ENCODE data around the gene HCRT.

GRCh38 chr17:42202159-42202558 lies 16.9 kb upstream of the HCRT start:
- no peak for TF ChIP-seq EZH2 (IDR thresholded peaks at IDR 0.05)
- no peak for TF ChIP-seq POLR2AphosphoS5 (IDR thresholded peaks at IDR 0.05; ENCODE audit: borderline replicate concordance, low read depth, low read length)
- TF ChIP-seq FOXP2 (optimal IDR thresholded peaks at IDR 0.05; ENCODE audit: control extremely low read depth, extremely low read length, insufficient read depth): no peak
